IPS DF 4.7 (cell line): Measurements from ENCODE around the gene LAMC3.

Source experiments
- DNase-seq: peaks from one replicate; pipeline ENCODE4 v3.0.0-alpha.2; 2013; ENCODE audit warnings: low spot score; ENCODE audit errors: extremely low read depth

Gene LAMC3

GRCh38 chr9:131072871-131073237, 63.9 kb downstream of the LAMC3 start:
- DNase-seq: no peak

GRCh38 chr9:131076347-131077195, 67.6 kb downstream of the LAMC3 start:
- no peak for DNase-seq

DNA sequence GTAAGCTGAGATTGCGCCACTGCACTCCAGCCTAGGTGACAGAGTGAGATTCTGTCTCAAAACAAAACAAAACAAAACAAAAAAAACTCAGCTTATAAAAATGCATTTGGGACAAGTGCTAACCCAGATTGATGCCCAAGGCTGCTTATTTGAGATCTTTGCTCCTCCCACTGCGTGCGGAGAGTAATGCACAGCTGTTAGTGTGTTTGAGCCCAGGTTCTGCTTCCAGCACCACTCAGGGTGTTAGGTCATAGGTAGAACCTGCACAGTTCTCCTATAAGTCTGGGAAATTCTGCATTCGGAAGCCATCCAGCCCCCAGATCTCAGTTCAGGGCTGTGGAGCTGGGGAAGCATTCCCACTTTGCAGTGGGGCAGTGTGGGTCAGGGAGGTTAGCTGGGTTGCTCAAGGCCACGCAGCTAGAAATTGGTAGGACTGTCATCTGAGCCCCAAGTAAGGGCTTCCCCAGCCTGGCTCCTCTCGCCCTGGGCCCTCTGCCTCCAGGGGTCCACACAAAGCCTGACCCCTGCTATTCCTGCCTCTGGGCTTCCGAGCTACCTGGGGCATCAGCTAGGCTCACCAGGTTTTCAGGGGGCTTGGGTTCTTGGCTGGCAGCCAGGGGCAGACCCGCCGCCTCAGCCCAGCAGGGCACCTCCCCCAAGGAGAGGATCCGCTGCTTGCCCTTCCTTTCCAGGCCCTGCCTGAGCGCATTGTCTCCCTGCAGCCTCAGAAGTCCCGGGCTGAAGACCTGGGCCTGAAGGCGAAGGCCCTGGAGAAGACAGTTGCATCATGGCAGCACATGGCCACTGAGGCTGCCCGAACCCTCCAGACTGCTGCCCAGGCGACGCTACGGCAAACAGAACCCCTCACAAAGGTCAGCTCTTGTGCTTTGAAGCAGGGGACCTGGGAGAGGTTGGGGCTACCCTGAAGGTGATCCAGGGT, 69.7 kb downstream of the LAMC3 start:
- DNase-seq: no peak

GRCh38 chr9:131080589-131080988, 71.6 kb downstream of the LAMC3 start:
- no peak for DNase-seq

GRCh38 chr9:131081868-131082267, 72.9 kb downstream of the LAMC3 start:
- DNase-seq: no peak

DNA sequence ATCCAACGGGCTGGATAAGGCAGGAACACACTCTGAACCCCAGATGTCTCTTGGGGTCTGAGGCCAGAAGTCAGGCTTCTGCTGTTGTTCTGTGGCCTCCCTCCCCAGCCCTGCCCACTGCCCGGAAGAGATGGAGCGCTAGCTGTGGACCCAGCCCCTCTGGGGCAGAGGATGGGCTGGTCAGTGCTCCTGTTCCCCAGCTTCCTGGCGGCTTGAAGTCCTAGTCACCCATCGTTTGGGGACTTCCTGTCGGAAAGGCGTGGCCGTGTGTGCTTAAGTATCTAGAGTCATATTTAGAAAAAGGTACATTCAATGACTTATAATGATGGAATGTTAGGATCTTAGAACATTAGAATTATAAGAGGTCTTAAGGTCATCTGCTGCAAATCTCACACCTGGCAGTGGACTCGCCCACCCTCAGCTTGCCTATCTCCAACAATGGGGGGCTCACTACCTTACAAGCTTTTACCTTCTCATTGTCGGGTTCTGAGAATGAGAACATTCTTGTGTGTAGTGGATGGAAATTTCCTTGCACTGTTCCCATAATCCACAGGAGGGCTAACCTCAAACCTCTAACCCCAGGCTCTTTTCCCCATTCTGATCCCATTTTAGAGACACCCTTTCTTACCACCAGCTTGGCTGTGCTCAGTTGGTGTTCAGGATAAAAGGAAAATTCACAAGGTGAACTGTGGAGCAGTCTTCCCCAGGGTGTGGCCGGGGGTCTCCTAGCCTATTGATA, 74.0 kb downstream of the LAMC3 start:
- DNase-seq: no peak

- no peak for DNase-seq
Observed at GRCh38 chr9:131084661-131085369, 75.8 kb downstream of the LAMC3 start.

DNA sequence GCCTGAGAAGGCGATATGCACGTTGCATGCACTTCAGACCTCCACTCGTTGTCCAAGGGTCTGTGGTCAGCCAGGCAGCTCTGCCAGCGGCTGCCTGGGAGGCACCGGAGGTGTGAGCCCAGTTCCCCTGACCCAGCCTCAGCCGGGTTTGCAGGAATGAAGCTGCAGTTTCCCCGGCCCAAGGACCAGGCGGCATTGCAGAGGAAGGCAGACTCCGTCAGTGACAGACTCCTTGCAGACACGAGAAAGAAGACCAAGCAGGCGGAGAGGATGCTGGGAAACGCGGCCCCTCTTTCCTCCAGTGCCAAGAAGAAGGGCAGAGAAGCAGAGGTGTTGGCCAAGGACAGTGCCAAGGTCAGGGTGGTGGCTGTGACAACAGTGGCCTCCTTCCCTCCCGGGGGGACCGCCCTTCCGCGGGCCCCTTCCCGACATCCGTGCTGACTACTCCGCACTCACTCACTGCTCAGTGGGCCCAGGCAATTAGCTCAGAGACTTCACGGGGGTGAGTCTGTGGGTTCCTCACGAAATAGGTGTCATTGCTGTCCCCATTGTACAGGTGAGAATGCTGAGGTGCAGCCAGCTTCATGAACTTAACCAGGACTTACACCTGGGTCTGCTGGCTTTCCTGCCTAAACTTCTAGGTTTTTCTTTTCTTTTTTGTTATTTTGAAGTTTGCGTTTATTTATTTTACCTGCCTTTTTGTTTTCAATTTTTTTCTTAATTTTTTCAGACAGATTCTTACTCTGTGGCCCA, 76.6 kb downstream of the LAMC3 start:
- no peak for DNase-seq

- DNase-seq: no peak
Observed at GRCh38 chr9:131087354-131087893, 78.5 kb downstream of the LAMC3 start.

GRCh38 chr9:131090025-131090787, 81.2 kb downstream of the LAMC3 start:
- DNase-seq: no peak

DNA sequence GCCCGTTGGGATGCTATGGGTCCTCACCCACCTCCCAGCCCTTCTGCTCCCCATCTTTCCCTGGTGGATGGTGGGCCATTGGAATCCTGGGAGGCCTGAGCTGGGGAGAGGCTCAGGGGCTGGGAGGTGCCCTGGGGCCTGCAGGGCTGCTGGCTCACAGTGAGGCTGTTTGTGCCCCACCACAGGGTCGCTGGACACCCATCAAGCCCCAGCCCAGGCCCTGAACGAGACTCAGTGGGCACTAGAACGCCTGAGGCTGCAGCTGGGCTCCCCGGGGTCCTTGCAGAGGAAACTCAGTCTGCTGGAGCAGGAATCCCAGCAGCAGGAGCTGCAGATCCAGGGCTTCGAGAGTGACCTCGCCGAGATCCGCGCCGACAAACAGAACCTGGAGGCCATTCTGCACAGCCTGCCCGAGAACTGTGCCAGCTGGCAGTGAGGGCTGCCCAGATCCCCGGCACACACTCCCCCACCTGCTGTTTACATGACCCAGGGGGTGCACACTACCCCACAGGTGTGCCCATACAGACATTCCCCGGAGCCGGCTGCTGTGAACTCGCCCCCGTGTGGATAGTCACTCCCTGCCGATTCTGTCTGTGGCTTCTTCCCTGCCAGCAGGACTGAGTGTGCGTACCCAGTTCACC, 82.5 kb downstream of the LAMC3 start:
- DNase-seq: no peak

- no peak for DNase-seq
Observed at GRCh38 chr9:131092030-131092429, 83.1 kb downstream of the LAMC3 start.

- DNase-seq: no peak
Observed at GRCh38 chr9:131092548-131093440, 83.8 kb downstream of the LAMC3 start.

DNA sequence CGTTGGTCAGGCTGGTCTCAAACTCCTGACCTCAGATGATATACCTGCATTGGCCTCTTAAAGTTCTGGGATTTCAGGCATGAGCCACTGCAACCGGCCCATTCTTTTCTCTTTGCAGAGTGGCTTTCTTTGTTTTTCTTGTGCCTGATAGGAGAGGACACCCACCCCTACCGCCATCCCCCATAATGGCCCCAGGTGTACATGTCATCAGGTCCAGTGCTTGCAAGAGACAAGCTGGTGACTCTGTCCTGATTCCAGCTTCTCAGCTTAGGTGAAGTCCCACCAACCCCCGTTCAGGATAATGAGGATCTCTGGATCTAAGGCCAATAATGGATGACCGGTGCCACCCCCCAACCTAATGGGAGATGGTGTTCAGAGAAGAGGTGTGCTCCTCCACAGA, 85.0 kb downstream of the LAMC3 start:
- DNase-seq: no peak

DNA sequence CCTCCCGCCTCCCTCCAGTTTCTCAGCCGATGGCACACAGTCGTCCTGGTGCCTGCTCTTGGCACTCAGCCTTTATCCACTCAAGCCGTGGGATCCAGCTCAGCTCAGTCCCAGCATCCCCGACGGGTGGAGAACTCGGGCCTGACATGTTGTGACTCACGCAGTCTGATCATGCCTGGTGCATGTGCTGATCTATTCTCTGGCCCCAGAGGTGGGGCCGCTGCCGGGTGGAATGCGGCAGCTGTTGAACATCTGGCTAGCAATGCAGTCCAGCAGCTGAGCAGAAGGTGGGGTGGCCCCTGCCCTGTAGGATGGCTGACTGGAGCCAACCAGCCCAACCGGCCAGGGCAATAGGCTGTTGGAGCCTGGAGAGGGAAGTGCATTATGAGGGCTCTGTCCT, 85.6 kb downstream of the LAMC3 start:
- no peak for DNase-seq

- DNase-seq: no peak
Observed at GRCh38 chr9:131095666-131096268, 86.8 kb downstream of the LAMC3 start.
